Tibial artery (tissue), 4 donors: ENCODE results near the gene NRROS.

Source experiments
- DNase-seq, 2 donors: peaks; one replicate each; pipeline ENCODE4 v3.0.0-alpha.2; 2019
- H3K27ac ChIP-seq, 2 donors: fragments of 200-600 bp; sonication (generic) in 1 of 2; 1 replicate in 1 of 2; 2 replicates in 1 of 2; pipeline ENCODE4 v1.5.1; 2018 to 2019; ENCODE audit warnings: mild to moderate bottlenecking in 1 of 2
- H3K27me3 ChIP-seq, 2 donors: fragments of 200-600 bp; sonication (generic) in 1 of 2; one replicate each; pipeline versions ENCODE4 v1.5.1 to v1.6.0; 2016 to 2019
- H3K36me3 ChIP-seq, 3 donors: fragments of 200-600 bp; sonication (generic) in 2 of 3; one replicate each; pipeline ENCODE4 v1.5.1; 2016 to 2019; ENCODE audit warnings: mild to moderate bottlenecking in 2 of 3
- H3K4me1 ChIP-seq, 4 donors: fragments of 200-600 bp; sonication (generic) in 2 of 4; 1 replicate in 3 of 4; 2 replicates in 1 of 4; pipeline ENCODE4 v1.5.1; 2016 to 2019
- H3K4me3 ChIP-seq, 2 donors: fragments of 200-600 bp; sonication (generic) in 1 of 2; 1 replicate in 1 of 2; 2 replicates in 1 of 2; pipeline ENCODE4 v1.5.1; 2018 to 2019; ENCODE audit warnings: mild to moderate bottlenecking in 2 of 2
- H3K9me3 ChIP-seq, 3 donors: fragments of 200-600 bp; sonication (generic) in 1 of 3; one replicate each; pipeline ENCODE4 v1.5.1; 2016 to 2019
- intact Hi-C: fragments of 100-400 bp; cut with DNase I; formaldehyde crosslinking; loops from one replicate; pipeline ENCODE4 v1.15.0; 2023; ENCODE audit warnings: low total_unique reads
- TF ChIP-seq, protein P1 (sequence below), 2 experiments: fragments of 200-600 bp in 1 of 2; fragments of 450-650 bp in 1 of 2; IDR thresholded peaks; one replicate each; pipeline ENCODE4 v1.5.1; 2017 to 2019; ENCODE audit warnings: antibody characterized with exemption in 2 of 2, mild to moderate bottlenecking in 1 of 2, moderate library complexity in 1 of 2

The NRROS gene

DNA sequence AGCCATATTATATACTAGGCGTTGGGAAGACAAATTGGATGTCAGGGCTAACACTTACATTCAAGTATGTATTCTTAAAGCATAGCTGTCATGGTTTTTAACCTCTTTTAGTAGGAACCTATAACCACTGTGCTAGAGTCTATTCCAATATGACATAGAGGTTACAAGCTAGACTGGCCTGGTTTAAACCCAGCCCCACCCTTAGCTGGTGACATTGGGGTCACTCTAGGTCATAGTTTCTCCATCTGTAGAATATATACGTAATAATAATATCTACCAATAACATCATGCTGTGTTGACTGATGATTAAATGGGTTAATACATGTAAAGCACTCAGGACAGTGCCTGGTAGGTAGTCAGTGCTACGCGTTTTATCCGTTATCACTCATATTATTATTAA, 16.7 kb downstream of the NRROS start:
- no peaks in the 10 kb centered on the region for H3K4me1 ChIP-seq
- DNase-seq = no peak
- no peaks in the 10 kb centered on the region for H3K36me3 ChIP-seq
- no peaks in the 10 kb centered on the region for H3K9me3 ChIP-seq
- H3K27ac ChIP-seq = no peak overlapping the region
- TF ChIP-seq, protein P1, sequence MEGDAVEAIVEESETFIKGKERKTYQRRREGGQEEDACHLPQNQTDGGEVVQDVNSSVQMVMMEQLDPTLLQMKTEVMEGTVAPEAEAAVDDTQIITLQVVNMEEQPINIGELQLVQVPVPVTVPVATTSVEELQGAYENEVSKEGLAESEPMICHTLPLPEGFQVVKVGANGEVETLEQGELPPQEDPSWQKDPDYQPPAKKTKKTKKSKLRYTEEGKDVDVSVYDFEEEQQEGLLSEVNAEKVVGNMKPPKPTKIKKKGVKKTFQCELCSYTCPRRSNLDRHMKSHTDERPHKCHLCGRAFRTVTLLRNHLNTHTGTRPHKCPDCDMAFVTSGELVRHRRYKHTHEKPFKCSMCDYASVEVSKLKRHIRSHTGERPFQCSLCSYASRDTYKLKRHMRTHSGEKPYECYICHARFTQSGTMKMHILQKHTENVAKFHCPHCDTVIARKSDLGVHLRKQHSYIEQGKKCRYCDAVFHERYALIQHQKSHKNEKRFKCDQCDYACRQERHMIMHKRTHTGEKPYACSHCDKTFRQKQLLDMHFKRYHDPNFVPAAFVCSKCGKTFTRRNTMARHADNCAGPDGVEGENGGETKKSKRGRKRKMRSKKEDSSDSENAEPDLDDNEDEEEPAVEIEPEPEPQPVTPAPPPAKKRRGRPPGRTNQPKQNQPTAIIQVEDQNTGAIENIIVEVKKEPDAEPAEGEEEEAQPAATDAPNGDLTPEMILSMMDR (IDR thresholded peaks at IDR 0.05) = no peak
- intact Hi-C loops = no loop called here
- peaks cover 0 to 3% of the 10 kb centered on the region in 2 donors for H3K27me3 ChIP-seq
- no peak overlapping the region for H3K4me3 ChIP-seq

DNA sequence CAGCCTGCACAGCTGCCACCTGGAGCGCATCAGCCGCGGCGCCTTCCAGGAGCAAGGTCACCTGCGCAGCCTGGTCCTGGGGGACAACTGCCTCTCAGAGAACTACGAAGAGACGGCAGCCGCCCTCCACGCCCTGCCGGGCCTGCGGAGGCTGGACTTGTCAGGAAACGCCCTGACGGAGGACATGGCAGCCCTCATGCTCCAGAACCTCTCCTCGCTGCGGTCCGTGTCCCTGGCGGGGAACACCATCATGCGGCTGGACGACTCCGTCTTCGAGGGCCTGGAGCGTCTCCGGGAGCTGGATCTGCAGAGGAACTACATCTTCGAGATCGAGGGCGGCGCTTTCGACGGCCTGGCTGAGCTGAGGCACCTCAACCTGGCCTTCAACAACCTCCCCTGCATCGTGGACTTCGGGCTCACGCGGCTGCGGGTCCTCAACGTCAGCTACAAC, 20.4 kb downstream of the NRROS start:
- Histone ChIP-seq H3K27ac (no peak overlapping the region), H3K9me3 (no peaks in the 10 kb centered on the region), H3K4me1 (no peaks in the 10 kb centered on the region), H3K36me3 (no peaks in the 10 kb centered on the region), H3K27me3 (peaks cover 0 to 5% of the 10 kb centered on the region in 2 donors), H3K4me3 (no peak overlapping the region)
- intact Hi-C loops = no loop called here
- TF ChIP-seq, protein P1 (IDR thresholded peaks at IDR 0.05) = no peak
- no peak for DNase-seq

DNA sequence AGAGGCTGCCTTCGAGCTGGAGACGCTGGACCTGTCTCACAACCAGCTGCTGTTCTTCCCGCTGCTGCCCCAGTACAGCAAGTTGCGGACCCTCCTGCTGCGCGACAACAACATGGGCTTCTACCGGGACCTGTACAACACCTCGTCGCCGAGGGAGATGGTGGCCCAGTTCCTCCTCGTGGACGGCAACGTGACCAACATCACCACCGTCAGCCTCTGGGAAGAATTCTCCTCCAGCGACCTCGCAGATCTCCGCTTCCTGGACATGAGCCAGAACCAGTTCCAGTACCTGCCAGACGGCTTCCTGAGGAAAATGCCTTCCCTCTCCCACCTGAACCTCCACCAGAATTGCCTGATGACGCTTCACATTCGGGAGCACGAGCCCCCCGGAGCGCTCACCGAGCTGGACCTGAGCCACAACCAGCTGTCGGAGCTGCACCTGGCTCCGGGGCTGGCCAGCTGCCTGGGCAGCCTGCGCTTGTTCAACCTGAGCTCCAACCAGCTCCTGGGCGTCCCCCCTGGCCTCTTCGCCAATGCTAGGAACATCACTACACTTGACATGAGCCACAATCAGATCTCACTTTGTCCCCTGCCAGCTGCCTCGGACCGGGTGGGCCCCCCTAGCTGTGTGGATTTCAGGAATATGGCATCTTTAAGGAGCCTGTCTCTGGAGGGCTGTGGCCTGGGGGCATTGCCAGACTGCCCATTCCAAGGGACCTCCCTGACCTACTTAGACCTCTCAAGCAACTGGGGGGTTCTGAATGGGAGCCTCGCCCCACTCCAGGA, 21.1 kb downstream of the NRROS start:
- no peaks in the 10 kb centered on the region for H3K36me3 ChIP-seq
- DNase-seq = no peak
- intact Hi-C loops = no loop called here
- no peaks in the 10 kb centered on the region for H3K9me3 ChIP-seq
- no peak overlapping the region for H3K4me3 ChIP-seq
- H3K4me1 ChIP-seq = no peaks in the 10 kb centered on the region
- TF ChIP-seq, protein P1 (IDR thresholded peaks at IDR 0.05) = no peak
- H3K27ac ChIP-seq = no peak overlapping the region
- peaks cover 0 to 5% of the 10 kb centered on the region in 2 donors for H3K27me3 ChIP-seq

DNA sequence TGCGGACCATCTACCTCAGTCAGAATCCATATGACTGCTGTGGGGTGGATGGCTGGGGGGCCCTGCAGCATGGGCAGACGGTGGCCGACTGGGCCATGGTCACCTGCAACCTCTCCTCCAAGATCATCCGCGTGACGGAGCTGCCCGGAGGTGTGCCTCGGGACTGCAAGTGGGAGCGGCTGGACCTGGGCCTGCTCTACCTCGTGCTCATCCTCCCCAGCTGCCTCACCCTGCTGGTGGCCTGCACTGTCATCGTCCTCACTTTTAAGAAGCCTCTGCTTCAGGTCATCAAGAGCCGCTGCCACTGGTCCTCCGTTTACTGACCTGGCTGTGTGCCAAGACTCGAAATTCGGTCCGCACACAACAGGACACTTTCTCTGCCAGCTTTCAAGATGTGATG, 21.9 kb downstream of the NRROS start:
- Histone ChIP-seq H3K27me3 (peaks cover 0 to 5% of the 10 kb centered on the region in 2 donors), H3K4me3 (no peak overlapping the region), H3K4me1 (no peaks in the 10 kb centered on the region), H3K27ac (no peak overlapping the region), H3K9me3 (no peaks in the 10 kb centered on the region), H3K36me3 (no peaks in the 10 kb centered on the region)
- intact Hi-C loops = no loop called here
- TF ChIP-seq, protein P1 (IDR thresholded peaks at IDR 0.05) = no peak
- no peak for DNase-seq

DNA sequence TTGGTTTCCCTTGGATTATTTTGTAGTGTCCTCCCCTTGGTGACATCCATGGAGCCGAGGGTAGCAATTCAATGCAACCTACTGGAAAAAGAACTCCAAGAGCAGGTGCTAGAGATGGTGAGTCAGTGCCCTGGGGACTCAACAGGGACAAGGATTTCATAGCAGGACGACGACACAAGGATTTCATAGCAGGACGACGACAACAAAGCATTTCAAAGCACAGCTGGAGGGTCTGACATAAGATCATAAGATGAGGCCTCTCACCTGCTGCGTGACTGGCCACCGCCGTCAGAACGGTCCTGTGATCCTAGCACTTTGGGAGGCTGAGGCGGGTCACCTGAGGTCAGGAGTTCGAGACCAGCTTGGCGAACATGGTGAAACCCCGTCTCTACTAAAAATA, 22.5 kb downstream of the NRROS start:
- intact Hi-C loops = no loop called here
- H3K4me1 ChIP-seq = no peaks in the 10 kb centered on the region
- TF ChIP-seq, protein P1 (IDR thresholded peaks at IDR 0.05) = no peak

More for the DNA sequence above, 22.5 kb downstream of the NRROS start:
- Histone ChIP-seq H3K36me3 (no peaks in the 10 kb centered on the region), H3K27me3 (peaks cover 0 to 9% of the 10 kb centered on the region in 2 donors), H3K27ac (no peak overlapping the region), H3K9me3 (no peaks in the 10 kb centered on the region), H3K4me3 (no peak overlapping the region)
- no peak for DNase-seq
